IMR-90 (cell line): ENCODE data around the gene PMM2. TPM values are rescaled to one million over a fixed set of nuclear protein-coding genes. Genes with fewer than 3 reads are reported as not detected.

Experiments
- ATAC-seq: fragments of 200-7000 bp; cut with Tn5 transposase; 2 replicates; pipeline ENCODE4 v1.9.1; 2020; ENCODE audit warnings: low read depth, mild to moderate bottlenecking, moderate library complexity
- BruUV-seq: library from RNA; stranded (reverse); fragments of 400-500 nt; replicated peaks from 2 replicates; lab custom pipeline; 2021; lab: Mats Ljungman, UMichigan
- CTCF ChIA-PET: fragments of 300-600 bp; formaldehyde crosslinking; extraction: SDS; loops from one replicate; lab custom pipeline; 2021; ENCODE audit warnings: antibody characterized with exemption; lab: Yijun Ruan, JAX
- POLR2A ChIA-PET: fragments of 300-600 bp; sonication (Branson Sonifier 250); formaldehyde crosslinking; loops from one replicate; lab custom pipeline; 2022; ENCODE audit warnings: antibody characterized with exemption; ENCODE audit not compliant: unreplicated experiment; lab: Charles Lee
- DNase-seq: peaks from one replicate; pipeline ENCODE4 v3.0.0; 2013
- H2AFZ ChIP-seq: replicated peaks from 2 replicates; pipeline ENCODE3; 2013; ENCODE audit warnings: low read length, mild to moderate bottlenecking; ENCODE audit not compliant: poor library complexity
- H2AK5ac ChIP-seq: 2 replicates; pipeline ENCODE4 v1.6.1; 2013; ENCODE audit warnings: low read depth, low read length, inconsistent platforms
- H2AK9ac ChIP-seq: replicated peaks from 2 replicates; pipeline ENCODE3; 2013; ENCODE audit warnings: mild to moderate bottlenecking, low read depth, low read length, moderate library complexity; ENCODE audit not compliant: poor library complexity
- H2BK120ac ChIP-seq: 2 replicates; pipeline ENCODE4 v1.6.1; 2013; ENCODE audit warnings: low read depth, low read length, inconsistent platforms
- H2BK15ac ChIP-seq: 3 replicates; pipeline ENCODE4 v1.6.1; 2013; ENCODE audit warnings: low read depth, low read length, inconsistent platforms
- H2BK20ac ChIP-seq: 2 replicates; pipeline ENCODE4 v1.6.1; 2013; ENCODE audit warnings: low read depth, mild to moderate bottlenecking, inconsistent platforms, low read length, moderate library complexity
- H2BK5ac ChIP-seq: 2 replicates; pipeline ENCODE4 v1.6.1; 2013; ENCODE audit warnings: mild to moderate bottlenecking, low read depth, low read length, inconsistent platforms; ENCODE audit not compliant: poor library complexity, severe bottlenecking
- H3K14ac ChIP-seq: replicated peaks from 2 replicates; pipeline ENCODE4 v1.6.1; 2013; ENCODE audit warnings: low read depth, low read length, inconsistent platforms
- H3K18ac ChIP-seq: 2 replicates; pipeline ENCODE4 v1.6.1; 2013; ENCODE audit warnings: low read depth, low read length, control low read depth
- H3K23ac ChIP-seq: 2 replicates; pipeline ENCODE4 v1.6.1; 2013; ENCODE audit warnings: low read depth, low read length, inconsistent platforms
- H3K27ac ChIP-seq: 2 replicates; pipeline ENCODE4 v1.5.1; 2013; ENCODE audit warnings: mild to moderate bottlenecking, control low read depth, low read length; ENCODE audit not compliant: insufficient read depth
- H3K27me3 ChIP-seq: 2 replicates; pipeline ENCODE4 v1.6.1; 2013; ENCODE audit warnings: low read length; ENCODE audit not compliant: control insufficient read depth, insufficient read depth
- H3K36me3 ChIP-seq: 2 replicates; pipeline ENCODE4 v1.6.1; 2013; ENCODE audit warnings: low read length, mixed read lengths; ENCODE audit not compliant: control insufficient read depth, insufficient read depth
- H3K4ac ChIP-seq: 2 replicates; pipeline ENCODE4 v1.6.1; 2013; ENCODE audit warnings: low read depth, low read length, inconsistent platforms
- H3K4me1 ChIP-seq: 2 replicates; pipeline ENCODE4 v1.6.1; 2013; ENCODE audit warnings: low read length, mixed read lengths; ENCODE audit not compliant: control insufficient read depth, insufficient read depth
- H3K4me2 ChIP-seq: 2 replicates; pipeline ENCODE4 v1.6.1; 2013; ENCODE audit warnings: low read depth, mild to moderate bottlenecking, control low read depth, low read length, moderate library complexity
- H3K4me3 ChIP-seq: 2 replicates; pipeline ENCODE4 v1.5.1; 2013; ENCODE audit warnings: low read depth, mild to moderate bottlenecking, control low read depth, low read length, moderate library complexity; ENCODE audit not compliant: insufficient read depth
- H3K56ac ChIP-seq: 2 replicates; pipeline ENCODE4 v1.6.1; 2013; ENCODE audit warnings: low read length, inconsistent platforms; ENCODE audit not compliant: insufficient read depth; ENCODE audit errors: extremely low read depth
- H3K79me1 ChIP-seq, 2 experiments: 2 replicates each; pipeline ENCODE4 v1.6.1; 2013; ENCODE audit warnings: low read length in 2 of 2, inconsistent platforms in 1 of 2, low read depth in 1 of 2
- H3K9ac ChIP-seq: 2 replicates; pipeline ENCODE4 v1.6.1; 2013; ENCODE audit warnings: low read depth, low read length, control low read depth
- H3K9me1 ChIP-seq: 2 replicates; pipeline ENCODE4 v1.6.1; 2013; ENCODE audit warnings: low read length, inconsistent platforms; ENCODE audit not compliant: insufficient read depth
- H3K9me3 ChIP-seq: 2 replicates; pipeline ENCODE4 v1.6.1; 2013; ENCODE audit warnings: low read length; ENCODE audit not compliant: control insufficient read depth, insufficient read depth
- H4K20me1 ChIP-seq: 2 replicates; pipeline ENCODE4 v1.6.1; 2013; ENCODE audit warnings: low read length, inconsistent platforms; ENCODE audit not compliant: insufficient read depth
- H4K5ac ChIP-seq: 2 replicates; pipeline ENCODE4 v1.6.1; 2013; ENCODE audit warnings: mild to moderate bottlenecking, low read depth, low read length, control low read depth
- H4K8ac ChIP-seq, 2 experiments: 2 replicates each; pipeline ENCODE4 v1.6.1; 2013; ENCODE audit warnings: low read depth in 2 of 2, low read length in 2 of 2, control low read depth in 1 of 2, inconsistent platforms in 1 of 2
- H4K91ac ChIP-seq: 2 replicates; pipeline ENCODE4 v1.6.1; 2013; ENCODE audit warnings: low read depth, low read length, inconsistent platforms; ENCODE audit not compliant: insufficient read depth
- BHLHE40 ChIP-seq: fragments of 150-350 bp; IDR thresholded peaks from 2 replicates; pipeline ENCODE4 v1.6.1; 2016; ENCODE audit warnings: mild to moderate bottlenecking, low read depth, low read length
- CEBPB ChIP-seq: IDR thresholded peaks from 2 replicates; pipeline ENCODE4 v1.6.1; 2012; ENCODE audit warnings: low read depth, low read length, improper control_type of control experiment
- CHD1 ChIP-seq: IDR thresholded peaks from 2 replicates; pipeline ENCODE4 v1.6.1; 2012; ENCODE audit warnings: low read depth, low read length, improper control_type of control experiment
- CTCF ChIP-seq: conservative IDR thresholded peaks from 2 replicates; pipeline ENCODE4 v1.5.1; 2012; ENCODE audit warnings: mild to moderate bottlenecking, low read depth, low read length, improper control_type of control experiment
- FOS ChIP-seq: fragments of 150-350 bp; IDR thresholded peaks from 2 replicates; pipeline ENCODE4 v1.6.1; 2016; ENCODE audit warnings: low read depth, low read length
- MAFK ChIP-seq: IDR thresholded peaks from 2 replicates; pipeline ENCODE4 v1.6.1; 2012; ENCODE audit warnings: low read depth, low read length, improper control_type of control experiment
- MAZ ChIP-seq: IDR thresholded peaks from 2 replicates; pipeline ENCODE4 v1.6.1; 2012; ENCODE audit warnings: low read depth, mild to moderate bottlenecking, low read length, improper control_type of control experiment, moderate library complexity, borderline replicate concordance
- MXI1 ChIP-seq: IDR thresholded peaks from 2 replicates; pipeline ENCODE4 v1.6.1; 2012; ENCODE audit warnings: low read depth, mild to moderate bottlenecking, low read length, moderate library complexity, borderline replicate concordance
- NFE2L2 ChIP-seq: fragments of 150-350 bp; IDR thresholded peaks from 2 replicates; pipeline ENCODE4 v1.6.1; 2016; ENCODE audit warnings: low read depth, mild to moderate bottlenecking, low read length
- POLR2A ChIP-seq: IDR thresholded peaks from 2 replicates; pipeline ENCODE4 v1.6.1; 2012; ENCODE audit warnings: mild to moderate bottlenecking, low read depth, low read length
- RAD21 ChIP-seq: IDR thresholded peaks from 2 replicates; pipeline ENCODE4 v1.6.1; 2012; ENCODE audit warnings: low read length, improper control_type of control experiment
- RCOR1 ChIP-seq: IDR thresholded peaks from 2 replicates; pipeline ENCODE4 v1.6.1; 2012; ENCODE audit warnings: mild to moderate bottlenecking, low read length, improper control_type of control experiment; ENCODE audit not compliant: insufficient replicate concordance
- RFX5 ChIP-seq: IDR thresholded peaks from 2 replicates; pipeline ENCODE4 v1.8.0; 2012; ENCODE audit warnings: low read depth, mild to moderate bottlenecking, low read length, moderate library complexity
- SMC3 ChIP-seq: fragments of 150-350 bp; IDR thresholded peaks from 2 replicates; pipeline ENCODE4 v1.6.1; 2016; ENCODE audit warnings: low read depth, mild to moderate bottlenecking, antibody characterized with exemption, low read length, moderate library complexity
- WGBS, 2 experiments: methylation state at CpG; one replicate each; pipeline versions ENCODE4 v1.1.5 to v1.1.7; 2013; ENCODE audit warnings: missing lambda C conversion rate in 2 of 2; ENCODE audit not compliant: insufficient read length in 1 of 2; ENCODE audit errors: extremely low coverage in 2 of 2; 5-methylcytosine and 5-hydroxymethylcytosine counted together
- dilution Hi-C: fragments of 300-500 bp; cut with HindIII; formaldehyde crosslinking; loops from one replicate; pipeline ENCODE4 v1.14.3; 2018; ENCODE audit warnings: low sequenced_read_pairs; ENCODE audit not compliant: unreplicated experiment
- in situ Hi-C: fragments of 300-500 bp; cut with MboI; formaldehyde crosslinking; loops from 3 replicates; pipeline ENCODE4 v1.14.3; 2019; ENCODE audit warnings: low sequenced_read_pairs, inconsistent platforms, mixed read lengths
- intact Hi-C: fragments of 100-400 bp; cut with micrococcal nuclease; formaldehyde crosslinking; loops from 2 replicates; pipeline ENCODE4 v1.10.0; 2022
- polyA plus RNA-seq, 3 experiments: library from polyadenylated mRNA; depleted of rRNA; stranded (reverse); fragments of >200 nt; gene quantifications; 2 replicates each; pipeline ENCODE4 v1.2.3, GENCODE V29; 2012; ENCODE audit warnings: low replicate concordance in 1 of 3
- total RNA-seq: library from RNA; depleted of rRNA; stranded (reverse); fragments of >200 nt; gene quantifications from 2 replicates; pipeline ENCODE4 v1.2.3, GENCODE V29; 2012
- TF ChIP-seq, protein P1 (sequence below): fragments of 150-350 bp; IDR thresholded peaks from 2 replicates; pipeline ENCODE4 v1.6.1; 2017; ENCODE audit warnings: mild to moderate bottlenecking, antibody characterized with exemption, low read length, low read depth

Gene PMM2
- total and polyA plus RNA-seq, 2 of the 4 experiments (the other 2 are of a cell fraction): 25.8 to 38.9 TPM

- no peak for TF ChIP-seq CEBPB
- no peak for TF ChIP-seq BHLHE40
- TF ChIP-seq CHD1: no peak
- TF ChIP-seq MAZ: no peak
These were observed 89.8 kb downstream of the PMM2 start (continued) for GRCh38 chr16:8887431-8887765.

- no peak overlapping the region for H3K27ac ChIP-seq
- peaks cover 38% of the 10 kb centered on the region for H4K20me1 ChIP-seq
- no peak overlapping the region for H3K4me3 ChIP-seq
- WGBS, 2 experiments: 80% methylated on average over 4 of the region's 16 CpGs; no CpG with 5 or more reads in 1 of the 2 experiments
- ATAC-seq (peak; percentile 3; the same call in 1 of the 2 replicates), DNase-seq (peak; percentile 78)
- ChIA-PET CTCF (no interaction called here), POLR2A (no interaction called here)
- intact Hi-C loops: loop anchor here (5.0 to 10.0 kb wide), 2 partner anchors 57 to 119 kb away; no protein-coding TSS in a partner anchor
- no peak overlapping the region; the same call in 1 of the 2 replicates for H2AK5ac ChIP-seq
- H2AFZ ChIP-seq: no peak overlapping the region
- H2BK120ac ChIP-seq: no peak overlapping the region
- H3K9me3 ChIP-seq: no peaks in the 10 kb centered on the region
- H3K9ac ChIP-seq: no peak overlapping the region
- peak overlapping the region; percentile 27 for H2BK5ac ChIP-seq
- H3K4me2 ChIP-seq: no peak overlapping the region
- H3K4ac ChIP-seq: no peak overlapping the region
- no peak overlapping the region for H3K14ac ChIP-seq
- H3K9me1 ChIP-seq: peaks cover 33% of the 10 kb centered on the region
- H4K91ac ChIP-seq: no peak overlapping the region
- H2BK20ac ChIP-seq: no peak overlapping the region
- H4K5ac ChIP-seq: no peak overlapping the region
- no peak overlapping the region for H3K18ac ChIP-seq
- H3K27me3 ChIP-seq: no peaks in the 10 kb centered on the region
- in situ Hi-C loops: no loop called here
- H3K79me1 ChIP-seq: peaks cover 8 to 62% of the 10 kb centered on the region in 2 experiments; a peak in 3 of 4 replicates
- H3K23ac ChIP-seq: no peak overlapping the region
- H2AK9ac ChIP-seq: peak overlapping the region; percentile 52
- peaks cover 26% of the 10 kb centered on the region for H3K36me3 ChIP-seq
- dilution Hi-C loops: no loop called here
- no TSS peak for BruUV-seq
- H3K4me1 ChIP-seq: peaks cover 27% of the 10 kb centered on the region
- no peak overlapping the region for H3K56ac ChIP-seq
- no peak overlapping the region for H4K8ac ChIP-seq
- no peak overlapping the region for H2BK15ac ChIP-seq
- TF ChIP-seq NFE2L2: no peak
- TF ChIP-seq BHLHE40: no peak
- TF ChIP-seq RAD21: no peak
- no peak for TF ChIP-seq RCOR1
- no peak for TF ChIP-seq FOS
- no peak for TF ChIP-seq MAFK
- TF ChIP-seq POLR2A: no peak
- TF ChIP-seq, protein P1, sequence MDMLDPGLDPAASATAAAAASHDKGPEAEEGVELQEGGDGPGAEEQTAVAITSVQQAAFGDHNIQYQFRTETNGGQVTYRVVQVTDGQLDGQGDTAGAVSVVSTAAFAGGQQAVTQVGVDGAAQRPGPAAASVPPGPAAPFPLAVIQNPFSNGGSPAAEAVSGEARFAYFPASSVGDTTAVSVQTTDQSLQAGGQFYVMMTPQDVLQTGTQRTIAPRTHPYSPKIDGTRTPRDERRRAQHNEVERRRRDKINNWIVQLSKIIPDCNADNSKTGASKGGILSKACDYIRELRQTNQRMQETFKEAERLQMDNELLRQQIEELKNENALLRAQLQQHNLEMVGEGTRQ: no peak
- TF ChIP-seq SMC3: no peak
- TF ChIP-seq CTCF: no peak
- no peak for TF ChIP-seq RFX5
- no peak for TF ChIP-seq CEBPB
- TF ChIP-seq CHD1: no peak
- TF ChIP-seq MXI1: no peak
These were observed 90.4 kb downstream of the PMM2 start for GRCh38 chr16:8887952-8888560.
